NOMO-1 treated with dmso at 0.1 percent for 144 hours (cell line): ENCODE data around the gene PDSS2.
"Not testable (repeated sequence)": the region's sequence is repeated elsewhere in the genome, so short reads cannot be mapped to it uniquely, and the experiment has no call there.

Experiments used
- DNase-seq: peaks from one replicate; lab custom pipeline; 2025; ENCODE audit not compliant: unreplicated experiment; lab: John Stamatoyannopoulos, UW

Gene PDSS2

GRCh38 chr6:107219851-107220250 lies 239.5 kb downstream of the PDSS2 start:
- no peak for DNase-seq

GRCh38 chr6:107218142-107218541 lies 241.2 kb downstream of the PDSS2 start:
- DNase-seq: no peak

DNA sequence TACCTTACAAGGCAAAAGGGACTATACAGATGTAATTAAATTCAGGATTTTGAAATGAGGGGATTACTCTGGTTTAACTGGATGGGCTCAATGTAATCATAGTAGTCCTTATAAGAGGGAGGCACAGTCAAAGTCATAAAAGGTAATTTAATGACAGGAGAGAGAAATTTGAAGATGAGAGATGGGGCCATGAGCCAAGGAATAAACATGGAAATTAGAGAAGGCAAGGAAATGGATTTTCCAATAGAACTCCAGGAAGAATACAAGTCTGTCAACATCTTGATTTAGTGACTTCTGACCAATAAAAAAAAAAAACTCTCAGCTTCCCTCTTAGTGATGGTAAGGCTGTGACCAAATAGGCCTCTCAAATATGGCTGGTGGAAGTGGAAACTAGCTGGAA lies 242.1 kb downstream of the PDSS2 start:
- no peak for DNase-seq

DNA sequence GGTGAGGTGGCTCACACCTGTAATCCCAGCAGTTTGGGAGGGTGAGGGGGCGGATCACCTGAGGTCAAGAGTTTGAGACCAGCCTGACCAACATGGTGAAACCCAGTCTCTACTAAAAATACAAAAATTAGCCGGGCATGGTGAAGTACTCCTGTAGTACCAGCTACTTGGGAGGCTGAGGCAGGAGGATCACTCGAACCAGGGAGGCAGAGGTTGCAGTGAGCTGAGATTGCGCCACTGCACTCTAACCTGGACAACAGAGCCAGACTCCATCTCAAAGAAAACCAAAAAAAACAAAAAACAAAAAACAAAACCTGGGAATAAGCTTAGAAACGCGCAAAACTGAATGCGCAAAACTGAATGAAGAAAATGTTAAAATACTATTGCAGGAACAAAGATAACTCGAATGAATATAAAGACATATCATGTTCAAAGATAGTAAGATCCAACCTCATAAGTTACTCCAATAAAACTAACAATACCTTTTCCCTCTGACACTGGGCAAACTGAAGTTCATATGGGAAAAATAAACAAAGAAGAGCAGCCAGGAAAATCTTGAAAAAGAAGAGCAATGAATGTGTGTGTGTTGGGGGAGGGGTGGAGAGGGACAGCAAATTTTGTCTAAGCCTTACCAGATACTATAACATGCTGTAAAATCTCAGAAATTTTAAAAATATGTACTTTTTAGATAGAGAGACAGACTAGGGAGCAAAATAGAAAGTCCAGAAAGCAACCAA lies 243.0 kb downstream of the PDSS2 start:
- DNase-seq: no peak

DNA sequence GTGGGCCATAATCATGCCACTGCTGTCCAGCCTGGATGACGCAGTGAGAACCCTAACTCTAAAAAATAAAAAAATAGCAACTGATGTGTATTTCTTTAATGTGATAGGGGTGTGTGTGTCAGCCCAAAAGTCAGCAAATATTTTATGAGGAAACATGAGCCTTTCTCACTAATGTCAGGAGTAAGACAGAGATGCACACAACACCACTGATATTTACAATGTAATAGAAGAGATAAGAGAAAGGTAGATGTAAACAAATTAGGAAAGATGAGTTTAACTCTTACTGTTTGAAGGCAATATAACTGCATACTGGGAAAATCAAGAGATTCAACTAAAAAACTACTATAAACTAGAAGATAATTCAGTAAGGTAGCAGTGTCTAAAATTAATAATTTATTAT lies 244.0 kb downstream of the PDSS2 start:
- DNase-seq: no peak

- no peak for DNase-seq
Observed at GRCh38 chr6:107214655-107215054, 244.7 kb downstream of the PDSS2 start.

- no peak for DNase-seq
Observed at GRCh38 chr6:107209406-107210305, 249.7 kb downstream of the PDSS2 start.

GRCh38 chr6:107207251-107207873 lies 252.0 kb downstream of the PDSS2 start:
- no peak for DNase-seq

GRCh38 chr6:107205058-107205998 lies 254.0 kb downstream of the PDSS2 start:
- no peak for DNase-seq

DNA sequence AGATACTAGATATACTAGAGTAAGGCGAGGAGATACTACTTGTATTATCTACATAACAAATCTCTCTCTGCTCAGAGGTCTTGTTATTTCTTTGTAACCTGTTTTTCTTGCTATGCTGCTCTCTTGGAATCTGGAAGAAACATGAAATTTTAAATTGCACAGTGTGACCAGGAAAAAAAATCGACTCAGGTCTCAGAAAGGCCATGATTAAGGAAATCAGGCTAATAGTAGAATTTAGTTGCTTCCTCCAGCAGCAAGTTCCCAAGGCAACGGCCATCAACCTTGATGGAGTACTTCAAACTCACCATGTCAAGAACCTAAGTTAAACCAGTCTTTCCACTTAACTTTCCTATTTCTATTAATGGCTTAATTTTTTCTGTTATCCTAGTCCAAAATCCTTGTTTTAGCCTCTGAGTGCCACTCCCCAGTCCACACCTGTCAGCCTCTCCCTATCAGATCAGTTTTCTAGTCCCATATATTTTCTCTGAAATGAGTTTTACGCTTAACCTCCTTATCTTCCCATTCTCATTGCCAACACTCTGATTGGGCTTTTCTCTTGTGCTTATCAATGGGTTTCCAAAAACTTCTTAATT lies 256.4 kb downstream of the PDSS2 start:
- DNase-seq: no peak

- DNase-seq: no peak
Observed at GRCh38 chr6:107198631-107199416, 260.5 kb downstream of the PDSS2 start.

GRCh38 chr6:107196152-107196551 lies 263.2 kb downstream of the PDSS2 start:
- DNase-seq: no peak

GRCh38 chr6:107194723-107195122 lies 264.6 kb downstream of the PDSS2 start:
- DNase-seq: not testable (repeated sequence)

- DNase-seq: no peak
Observed at GRCh38 chr6:107192830-107193229, 266.5 kb downstream of the PDSS2 start.

DNA sequence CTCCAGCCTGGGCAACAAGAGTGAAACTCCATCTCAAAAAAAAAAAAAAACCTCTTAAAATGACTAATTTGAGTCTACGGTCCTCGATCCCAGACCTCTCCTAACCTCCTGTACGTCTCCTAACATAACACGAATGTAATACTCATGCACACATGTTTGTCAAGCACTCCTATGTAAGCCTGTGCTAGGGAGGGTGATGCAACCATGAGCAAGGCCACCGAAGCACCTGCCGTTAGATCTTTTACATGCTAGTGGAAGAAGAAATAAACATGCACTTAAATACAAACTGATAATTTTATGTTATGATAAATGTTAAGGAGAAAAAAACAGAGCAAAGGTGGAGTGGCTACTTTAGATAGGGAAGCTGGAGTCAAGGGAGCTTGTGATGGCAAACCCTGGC lies 271.7 kb downstream of the PDSS2 start:
- no peak for DNase-seq

GRCh38 chr6:107186047-107186446 lies 273.3 kb downstream of the PDSS2 start:
- no peak for DNase-seq

DNA sequence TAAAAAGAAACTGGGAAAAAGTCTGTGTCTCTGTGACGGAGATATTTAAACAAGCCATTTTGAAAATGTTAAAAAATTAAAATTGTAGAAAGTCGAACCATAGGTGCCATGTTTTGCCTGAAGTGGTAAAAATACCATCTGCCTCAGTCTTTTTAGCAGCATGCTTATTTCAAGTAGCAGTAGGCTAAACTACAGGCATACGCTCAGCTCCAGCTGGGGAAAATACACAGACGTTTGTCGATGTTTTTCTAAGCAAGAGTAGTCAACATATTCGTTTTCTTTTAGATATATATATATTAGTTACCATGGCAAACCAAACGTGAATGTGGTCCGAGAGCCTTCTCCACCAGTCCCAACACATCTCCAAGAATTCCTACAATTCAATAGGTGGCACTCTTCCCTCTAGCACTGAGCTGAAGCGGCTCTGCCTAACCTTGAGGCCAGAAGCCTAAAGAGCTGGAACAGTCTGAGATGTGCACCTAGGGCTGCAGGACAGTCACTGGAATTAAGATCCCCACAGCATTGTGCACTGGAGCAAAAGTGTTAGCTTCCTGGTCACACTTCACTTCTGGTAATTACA lies 273.9 kb downstream of the PDSS2 start:
- DNase-seq: no peak

DNA sequence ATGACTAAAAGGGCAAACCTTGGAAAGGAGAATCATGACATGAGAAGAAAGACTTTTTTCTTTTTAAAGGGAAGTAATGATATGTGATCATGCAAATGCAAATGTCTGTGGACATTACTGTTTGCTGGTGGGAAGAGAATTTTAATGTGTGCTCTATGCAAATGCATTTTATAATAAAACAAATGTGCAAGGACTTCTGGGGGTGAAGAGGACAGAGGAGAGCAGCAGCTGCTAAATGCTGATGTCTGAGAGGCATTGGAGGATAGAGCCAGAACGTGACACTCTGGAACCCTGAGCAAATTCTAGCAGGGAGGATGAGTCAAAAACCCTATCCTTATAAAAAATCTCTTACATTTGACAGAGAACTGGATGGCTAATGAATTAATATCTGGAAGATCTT lies 274.9 kb downstream of the PDSS2 start:
- no peak for DNase-seq

DNA sequence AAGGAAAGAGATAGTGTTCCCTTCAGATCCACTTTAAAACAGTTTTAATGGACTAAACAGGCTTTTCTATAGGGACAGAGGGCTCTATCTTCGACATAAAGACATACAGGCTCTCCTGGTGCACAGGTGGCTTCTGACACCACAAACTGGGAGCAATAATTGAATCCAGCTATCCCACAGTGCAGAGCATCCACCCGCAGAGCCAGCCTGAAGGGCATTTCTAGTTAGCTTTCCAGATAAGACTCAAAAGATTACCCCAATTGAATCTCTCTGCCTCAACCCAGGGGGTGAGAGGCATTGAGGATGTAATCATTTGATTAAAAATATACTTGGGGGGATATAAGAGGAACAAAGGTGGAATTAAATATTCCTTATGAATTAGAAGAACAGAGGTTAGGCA lies 279.3 kb downstream of the PDSS2 start:
- no peak for DNase-seq
